ENCODE measurements around the gene MAST3.
A peak's percentile ranks its signal among the peaks of the same experiment; 100 is the strongest.

MAST3 gene

DNA sequence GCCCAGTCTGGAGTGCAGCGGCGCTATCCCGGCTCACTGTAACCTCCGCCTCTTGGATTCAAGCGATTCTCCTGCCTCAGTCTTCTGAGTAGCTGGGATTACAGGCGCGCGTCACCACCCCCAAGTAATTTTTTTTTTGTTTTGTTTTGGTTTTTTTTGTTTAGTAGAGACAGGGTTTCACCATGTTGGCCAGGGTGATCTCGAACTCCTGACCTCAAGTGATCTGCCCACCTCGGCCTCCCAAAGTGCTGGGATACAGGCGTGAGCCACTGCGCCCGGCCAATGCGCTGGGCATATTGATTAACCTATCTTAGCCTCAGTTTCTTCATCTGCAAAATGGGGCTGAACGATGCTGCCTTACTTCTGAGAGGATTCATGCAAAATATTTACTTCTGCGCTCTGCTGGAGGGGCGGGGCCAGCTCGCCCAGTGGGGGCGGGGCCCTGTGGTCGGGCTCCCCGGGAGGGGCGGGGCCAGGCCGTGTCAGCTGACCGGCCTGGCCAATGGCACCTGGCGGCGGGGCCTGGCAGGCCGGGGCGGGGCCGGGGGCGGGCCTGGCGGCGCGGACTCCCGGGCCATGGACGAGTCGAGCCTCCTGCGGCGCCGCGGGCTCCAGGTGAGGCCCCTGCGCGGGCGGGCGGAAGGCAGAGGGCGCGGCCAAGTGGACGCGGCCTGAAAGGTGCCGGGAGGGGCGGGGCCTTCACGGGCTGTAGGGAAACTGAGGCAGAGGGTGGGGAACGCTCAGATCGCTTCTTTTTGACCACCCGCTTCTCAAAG, at the start of gene MAST3:
TSS of gene MAST3 (plus strand) at position 562 of the 776 bp plus-strand sequence. CDS start at position 577, 15 bp downstream.
- DNase-seq, result no peak

DNA sequence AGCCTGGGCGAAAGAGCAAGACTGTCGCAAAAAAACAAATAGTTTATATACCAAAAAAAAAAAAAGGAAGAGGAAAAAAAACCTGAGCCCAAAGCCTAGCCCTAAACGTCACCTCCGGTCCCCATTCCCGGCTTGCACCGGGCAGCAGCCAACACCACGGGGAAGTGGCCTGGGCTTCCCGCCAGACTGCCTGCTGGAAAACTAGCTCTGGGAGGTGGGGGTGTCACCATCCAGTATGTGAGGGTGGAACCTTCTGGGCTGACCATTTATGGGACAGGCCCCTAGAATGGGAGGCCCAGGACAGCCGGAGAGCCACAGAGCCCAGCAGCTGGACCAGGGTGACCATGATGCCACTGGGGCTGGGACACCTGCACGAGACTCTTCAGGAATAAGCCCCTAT, 48.2 kb upstream of the MAST3 start:
- no peak for DNase-seq

DNA sequence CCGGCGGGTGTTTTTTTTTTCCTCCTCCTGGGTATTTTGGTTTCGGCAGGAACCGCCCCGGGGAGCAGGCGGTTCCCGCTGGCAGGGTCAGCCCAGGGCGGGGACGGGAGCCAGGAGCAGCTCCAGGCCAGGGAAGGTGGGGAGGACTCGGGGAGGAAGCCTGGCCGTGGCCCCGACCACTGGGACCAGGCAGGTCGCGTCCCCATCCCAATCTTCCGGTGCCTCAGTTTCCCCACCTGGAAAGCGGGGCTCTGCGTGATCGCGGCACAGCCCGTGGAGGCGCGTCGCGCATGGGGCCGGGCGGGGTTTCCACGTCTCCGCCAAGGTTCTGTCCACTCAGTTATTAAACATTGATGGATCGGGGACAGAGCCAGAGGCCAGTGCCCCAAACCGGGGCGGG, 45.7 kb upstream of the MAST3 start:
- no peak for DNase-seq

DNA sequence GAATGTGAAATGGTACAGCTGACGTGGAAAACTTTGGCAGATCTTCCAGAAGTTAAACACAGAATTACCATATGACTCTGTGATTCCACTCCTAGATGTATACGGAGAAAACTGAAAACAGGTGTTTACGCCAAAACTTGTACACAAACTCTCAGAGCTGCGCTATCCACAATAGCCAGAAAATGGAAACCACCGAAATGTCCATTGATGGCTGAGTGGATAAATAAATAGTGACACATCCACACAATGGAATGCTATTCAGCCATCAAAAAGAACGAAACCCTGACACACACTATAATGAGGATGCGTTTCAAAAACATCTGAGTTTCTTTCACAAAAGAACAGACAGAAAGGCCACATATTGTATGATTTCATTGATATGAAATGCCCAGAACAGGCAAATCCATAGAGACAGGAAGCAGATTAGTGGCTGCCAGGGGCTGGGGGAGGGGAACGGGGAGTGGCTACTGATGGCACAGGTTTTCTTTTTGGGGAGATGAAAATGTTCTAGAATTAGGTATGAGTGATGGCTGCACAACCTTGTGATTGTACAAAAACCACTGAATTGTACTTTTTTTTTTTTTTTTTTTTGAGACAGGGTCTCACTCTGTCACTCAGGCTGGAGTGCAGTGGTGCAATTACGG, 43.9 kb upstream of the MAST3 start:
- DNase-seq, result no peak

DNA sequence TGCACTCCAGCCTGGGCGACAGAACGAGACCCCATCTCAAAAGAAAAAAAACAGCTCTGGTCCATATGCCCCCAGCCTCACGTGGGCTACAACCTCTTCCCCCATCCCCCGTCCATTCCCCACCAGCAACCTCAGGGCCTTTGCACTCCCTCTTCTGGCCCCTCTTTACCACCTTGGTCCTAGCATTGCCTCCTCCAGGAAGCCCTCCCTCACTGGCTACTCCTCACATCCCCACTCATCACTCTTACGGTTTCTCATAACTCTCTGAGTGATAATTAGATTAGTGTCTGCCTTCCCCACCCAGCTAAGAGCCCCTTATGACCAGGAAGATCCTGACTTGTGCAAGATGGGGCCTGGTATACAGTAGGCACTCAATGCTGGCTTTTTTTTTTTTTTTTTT, 41.6 kb upstream of the MAST3 start:
- DNase-seq, result no peak

DNA sequence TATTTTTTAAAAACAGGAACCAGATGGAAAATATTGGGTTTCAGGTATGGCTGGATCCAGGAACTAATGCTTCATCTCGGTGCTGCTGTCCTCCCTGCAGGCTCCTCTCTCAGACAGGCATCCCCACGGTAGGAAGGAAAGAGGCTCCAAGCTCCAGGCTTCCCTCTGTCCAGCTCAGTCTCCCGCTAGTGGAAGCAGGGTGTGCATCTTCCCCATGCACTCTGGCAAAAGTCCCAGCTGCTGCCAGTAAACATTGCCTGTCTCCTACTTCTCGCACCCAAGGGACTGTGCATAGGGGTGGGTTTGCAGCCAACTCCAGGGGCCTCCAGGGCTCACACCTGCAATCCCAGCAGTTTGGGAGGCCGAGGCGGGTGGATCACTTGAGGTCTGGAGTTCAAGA, 40.0 kb upstream of the MAST3 start:
- no peak for DNase-seq

DNA sequence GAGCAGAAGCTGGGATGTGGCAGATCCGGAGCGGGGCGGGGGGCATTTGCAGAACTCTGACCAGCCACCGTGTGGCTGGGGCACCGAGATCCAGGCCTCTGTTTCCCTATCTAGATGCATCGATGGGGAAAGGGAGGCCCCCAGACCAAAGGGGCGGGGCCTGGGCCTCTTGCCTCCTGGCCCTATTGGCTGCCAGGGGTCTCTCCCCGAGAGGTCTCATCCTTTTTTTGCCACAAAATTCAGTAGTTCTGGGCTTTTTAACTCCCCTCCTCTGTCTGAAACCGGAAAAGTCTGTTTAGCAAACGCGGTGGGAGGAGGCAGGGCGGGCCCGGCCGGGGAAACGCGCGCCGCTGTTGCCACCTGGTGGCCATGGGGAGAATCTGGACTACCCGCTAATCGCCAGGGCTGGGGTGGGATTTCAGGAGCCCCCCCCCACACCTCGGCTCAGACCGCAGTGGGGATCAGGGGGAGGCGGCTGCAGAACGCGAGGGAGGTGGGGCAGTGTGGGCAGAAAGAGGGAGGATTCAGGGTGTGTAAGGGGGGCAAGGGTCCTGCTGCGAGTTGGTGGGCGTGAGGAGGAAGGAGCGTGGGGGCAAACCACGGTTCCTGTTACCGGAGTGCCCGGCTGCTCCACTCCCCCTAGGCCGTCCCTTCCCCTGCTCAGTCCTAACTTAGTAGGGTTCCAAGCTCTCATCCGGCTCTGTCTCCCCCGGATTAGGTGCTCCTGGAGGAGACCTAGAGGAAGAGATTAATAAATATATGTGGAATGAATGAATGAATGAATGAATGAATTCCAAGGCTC, 39.2 kb upstream of the MAST3 start:
- peak; percentile 43 for DNase-seq

DNA sequence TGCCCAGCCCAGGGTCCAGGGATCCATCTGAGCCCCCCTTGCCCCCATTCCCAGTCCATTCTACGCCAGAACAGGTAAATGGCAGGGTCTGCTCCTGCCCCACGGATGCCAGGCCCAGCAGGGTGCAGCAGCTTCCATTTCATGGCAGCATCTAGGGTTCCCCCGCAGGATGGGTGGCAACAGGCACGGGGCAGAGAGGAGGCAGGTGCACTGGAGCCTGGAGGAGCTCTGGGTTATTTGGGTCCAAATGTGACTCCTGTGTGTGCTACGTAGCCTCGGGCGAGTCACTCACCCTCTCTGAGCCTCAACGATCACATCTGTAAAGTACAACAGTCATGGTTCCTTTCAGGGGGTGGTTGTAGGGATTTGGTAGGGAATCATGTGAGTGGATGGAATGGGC, 38.3 kb upstream of the MAST3 start:
- DNase-seq, result no peak

DNA sequence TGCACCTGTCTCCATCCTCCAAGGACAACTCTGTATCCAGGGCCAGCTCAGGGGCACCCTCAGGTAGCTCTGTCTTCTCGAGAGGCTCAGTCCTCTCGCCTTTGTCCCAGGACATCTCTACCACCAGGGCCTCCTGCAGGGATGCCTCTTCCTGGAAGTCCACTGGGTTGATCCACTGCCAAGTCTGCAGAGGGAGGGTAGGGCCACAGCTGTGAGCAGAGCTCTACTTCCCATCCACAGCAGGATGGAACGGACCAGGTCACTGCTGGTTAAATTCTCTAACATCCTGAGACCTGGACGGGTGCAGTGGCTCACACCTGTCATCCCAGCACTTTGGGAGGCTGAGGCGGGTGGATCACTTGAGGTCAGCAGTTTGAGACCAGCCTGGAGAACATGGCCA, 37.7 kb upstream of the MAST3 start:
- no peak for DNase-seq

DNA sequence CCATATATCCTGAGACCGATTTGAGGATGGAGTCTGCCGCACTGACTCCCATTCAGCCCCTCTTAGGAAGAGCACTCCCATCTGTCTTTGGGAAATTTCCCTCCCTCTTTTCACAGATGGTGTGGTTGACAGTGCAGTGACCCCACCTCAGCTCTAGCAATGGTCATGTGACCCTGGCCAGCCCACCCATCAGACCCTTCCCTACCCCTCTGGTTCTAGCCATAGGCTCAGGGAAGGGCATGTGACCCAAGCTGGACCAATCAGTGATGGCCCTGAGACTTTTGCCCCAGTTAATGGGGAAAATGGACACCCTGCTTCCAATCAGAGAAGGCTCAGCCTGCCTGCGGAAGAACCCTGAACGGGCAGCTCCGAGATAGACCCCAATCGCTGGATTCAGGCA, 37.1 kb upstream of the MAST3 start:
- DNase-seq, result no peak

DNA sequence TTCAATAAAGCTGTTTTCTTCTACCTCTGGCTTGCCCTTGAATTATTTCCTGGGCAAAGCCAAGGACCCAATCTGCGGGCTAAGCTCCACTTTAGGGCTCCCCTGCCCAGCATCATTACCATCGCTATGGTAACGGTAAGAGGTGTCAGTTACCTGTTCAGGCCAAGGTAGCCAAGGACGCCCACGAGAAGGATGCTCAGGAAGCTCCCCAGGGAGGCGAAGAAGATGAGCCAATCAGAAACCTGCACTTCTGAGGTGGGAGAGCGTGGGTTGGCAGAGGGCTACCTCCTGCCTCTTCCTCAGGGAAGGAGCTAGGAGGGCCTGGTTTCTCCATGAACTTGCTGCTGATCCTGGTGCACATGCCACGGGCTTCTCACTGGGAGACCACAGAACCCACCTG, 35.5 kb upstream of the MAST3 start:
- DNase-seq, result peak; percentile 96

DNA sequence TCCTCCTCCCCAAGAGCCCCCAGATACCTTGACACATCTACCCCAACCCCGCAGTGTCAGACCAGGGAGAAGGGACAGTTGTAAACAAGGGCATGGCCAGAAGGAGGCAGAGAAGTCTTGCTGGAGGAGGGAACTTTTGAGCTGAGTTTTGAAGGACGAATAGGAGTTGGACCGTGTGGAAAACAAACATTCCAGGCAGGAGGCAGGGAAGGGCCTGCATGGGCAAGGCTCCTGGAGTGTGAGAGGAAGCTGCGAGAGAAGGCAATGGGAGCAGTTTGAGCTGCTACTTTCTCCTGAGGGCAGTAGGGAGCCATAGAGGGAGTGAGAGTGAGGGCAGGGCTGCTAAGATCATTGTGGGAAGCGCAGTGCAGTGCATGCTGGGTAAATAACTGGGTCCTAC, 34.1 kb upstream of the MAST3 start:
- DNase-seq, result no peak

DNA sequence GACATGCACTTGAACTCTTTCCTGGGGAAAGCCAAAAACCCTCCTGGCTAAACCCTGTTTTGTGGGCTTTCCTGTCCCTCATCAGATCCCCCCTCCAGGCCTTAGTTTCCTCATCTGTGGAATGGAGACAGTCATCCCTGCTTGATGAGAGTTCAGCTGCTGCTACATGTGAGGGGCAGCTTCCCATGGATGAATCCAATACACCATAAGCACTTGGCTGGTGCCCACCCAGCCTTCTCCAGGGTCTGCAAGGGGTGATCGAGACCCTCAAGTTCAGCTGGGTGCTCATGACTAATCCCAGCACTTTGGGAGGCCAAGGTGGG, 32.4 kb upstream of the MAST3 start:
- no peak for DNase-seq

DNA sequence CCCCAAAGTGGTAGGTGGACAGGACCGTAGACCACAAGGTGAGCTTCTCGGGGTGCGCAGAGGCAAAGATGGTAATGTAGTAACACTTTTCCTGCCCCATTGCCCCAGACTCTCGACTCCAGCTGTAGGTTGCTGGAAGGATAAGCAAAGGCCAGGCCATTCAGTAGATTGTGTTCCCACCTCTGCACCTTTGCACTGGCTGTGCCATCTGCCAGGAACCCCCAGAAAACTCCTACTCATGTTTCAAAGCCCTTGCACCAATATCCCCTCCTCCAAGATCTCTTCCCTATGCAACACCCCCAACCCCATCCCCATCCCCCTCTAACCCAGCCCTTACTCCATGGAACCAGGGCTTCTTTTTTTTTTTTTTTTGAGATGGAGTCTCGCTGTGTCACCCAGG, 29.2 kb upstream of the MAST3 start:
- DNase-seq, result no peak

DNA sequence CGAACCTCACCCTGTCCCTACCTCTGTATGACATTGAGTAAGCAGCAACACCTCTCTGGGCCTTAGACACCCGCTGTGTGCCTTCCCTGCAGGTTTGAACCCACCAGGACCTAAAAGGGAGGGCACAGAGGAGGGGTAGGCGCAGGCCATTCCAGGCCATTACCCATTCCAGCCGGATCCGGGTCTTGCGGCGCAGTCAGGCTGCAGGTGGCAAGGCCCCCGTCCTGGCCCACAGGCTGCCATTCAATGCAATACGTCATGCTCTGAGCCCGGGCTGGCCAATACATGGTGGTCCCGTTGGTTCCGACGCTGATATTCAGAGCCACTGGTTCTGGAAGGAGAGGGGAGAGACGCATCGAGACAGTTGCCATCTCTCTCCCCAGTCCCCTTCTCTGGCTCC, 28.2 kb upstream of the MAST3 start:
- DNase-seq, result no peak

DNA sequence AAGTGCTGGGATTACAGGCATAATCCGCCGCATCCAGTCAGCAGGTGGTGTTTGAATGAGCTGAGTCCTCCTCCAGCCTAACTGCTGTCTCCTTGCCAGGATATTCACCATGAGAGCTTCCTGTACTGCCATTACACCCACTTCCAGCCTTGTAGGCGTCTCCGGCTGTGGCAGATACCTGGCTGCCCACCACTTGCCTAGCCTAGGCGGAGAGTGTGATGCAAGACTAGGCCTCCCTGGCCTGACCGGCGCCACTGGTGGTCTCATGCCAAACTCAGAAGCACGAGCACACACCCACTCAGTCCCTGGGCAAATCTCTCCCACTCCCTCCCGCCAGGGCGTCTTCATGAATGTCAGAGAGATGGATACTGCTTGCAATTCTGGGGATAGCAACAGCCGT, 27.4 kb upstream of the MAST3 start:
- DNase-seq, result no peak

DNA sequence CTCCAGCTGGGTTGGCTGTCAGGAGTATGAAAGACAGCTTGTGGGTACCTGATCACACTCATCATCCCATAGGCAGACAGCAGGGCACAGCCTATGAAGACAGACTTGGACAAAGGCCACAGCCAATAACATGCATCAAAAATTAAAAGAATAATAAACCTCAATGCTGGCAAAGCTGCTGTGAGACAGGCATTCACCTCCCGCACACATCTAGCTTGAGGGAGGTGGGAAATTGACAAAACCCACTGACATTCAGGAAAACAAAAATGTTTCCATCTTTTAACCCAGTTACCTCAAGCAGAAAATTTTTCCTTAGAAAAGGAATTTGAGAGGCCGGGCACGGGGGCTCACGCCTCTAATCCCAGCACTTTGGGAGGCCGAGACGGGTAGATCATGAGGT, 25.2 kb upstream of the MAST3 start:
- DNase-seq, result no peak

DNA sequence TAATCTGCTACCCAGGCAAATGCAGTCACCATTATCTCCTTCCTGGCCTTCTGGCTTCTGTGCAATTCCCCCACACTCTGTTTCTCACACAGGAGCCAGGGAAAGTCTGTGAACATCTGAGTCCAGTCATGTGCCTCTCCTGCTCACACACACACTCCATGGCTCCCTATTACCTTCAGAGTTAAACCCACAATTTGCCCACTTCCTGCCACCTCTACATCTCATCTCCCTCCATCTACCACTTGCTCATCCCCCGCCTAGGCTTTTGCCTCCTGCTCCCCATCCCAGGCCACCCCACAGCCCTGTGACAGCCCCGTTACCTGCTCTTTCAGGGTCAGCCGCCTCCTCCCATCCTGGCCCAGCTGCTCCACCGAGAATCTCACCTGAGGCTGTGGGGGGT, 24.4 kb upstream of the MAST3 start:
- DNase-seq, result no peak

DNA sequence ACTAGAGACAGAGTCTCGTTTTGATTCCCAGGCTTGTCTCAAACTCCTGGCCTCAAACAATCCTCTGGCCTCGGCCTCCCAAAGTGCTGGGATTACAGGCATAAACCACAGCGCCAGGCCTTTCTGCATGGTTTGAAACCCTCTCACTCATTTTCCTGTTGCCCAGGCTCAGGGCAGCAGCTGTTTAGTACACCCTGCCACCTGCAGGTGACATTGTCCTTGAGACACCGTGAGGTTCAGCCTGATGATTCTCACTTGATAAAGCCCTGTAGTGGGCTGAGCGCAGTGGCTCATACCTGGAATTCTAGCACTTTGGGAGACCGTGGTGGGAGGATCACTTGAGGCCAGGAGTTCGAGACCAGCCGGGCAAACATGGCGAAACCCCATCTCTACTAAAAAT, 23.4 kb upstream of the MAST3 start:
- no peak for DNase-seq

DNA sequence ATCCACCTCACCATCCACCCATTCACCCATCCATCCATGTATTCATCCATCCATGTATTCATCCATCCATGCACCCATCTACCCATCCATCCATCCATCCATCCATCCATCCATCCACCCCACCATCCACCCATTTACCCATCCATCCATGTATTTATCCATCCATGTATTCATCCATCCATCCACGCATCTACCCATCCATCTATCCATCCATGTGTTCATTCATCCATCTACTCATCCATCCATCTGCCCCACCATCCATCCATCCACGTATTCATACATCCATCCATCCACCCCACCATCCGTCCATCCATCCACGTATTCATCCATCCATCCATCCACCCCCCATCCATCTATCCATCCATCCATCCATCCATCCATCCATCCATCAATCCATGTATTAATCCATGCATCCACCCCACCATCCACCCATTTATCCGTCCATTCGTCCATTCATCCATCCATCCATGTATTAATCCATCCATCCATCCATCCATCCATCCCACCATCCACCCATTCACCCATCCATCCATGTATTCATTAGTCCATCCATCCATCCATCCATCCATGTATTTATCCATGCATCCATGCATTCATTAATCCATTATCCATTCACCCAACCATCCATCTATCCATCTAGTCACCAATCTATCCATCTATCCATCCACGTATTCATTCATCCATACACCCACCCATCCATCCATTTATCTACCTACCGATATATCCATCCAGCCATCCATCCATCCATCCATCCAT, 13.5 kb upstream of the MAST3 start:
- DNase-seq, result no peak

DNA sequence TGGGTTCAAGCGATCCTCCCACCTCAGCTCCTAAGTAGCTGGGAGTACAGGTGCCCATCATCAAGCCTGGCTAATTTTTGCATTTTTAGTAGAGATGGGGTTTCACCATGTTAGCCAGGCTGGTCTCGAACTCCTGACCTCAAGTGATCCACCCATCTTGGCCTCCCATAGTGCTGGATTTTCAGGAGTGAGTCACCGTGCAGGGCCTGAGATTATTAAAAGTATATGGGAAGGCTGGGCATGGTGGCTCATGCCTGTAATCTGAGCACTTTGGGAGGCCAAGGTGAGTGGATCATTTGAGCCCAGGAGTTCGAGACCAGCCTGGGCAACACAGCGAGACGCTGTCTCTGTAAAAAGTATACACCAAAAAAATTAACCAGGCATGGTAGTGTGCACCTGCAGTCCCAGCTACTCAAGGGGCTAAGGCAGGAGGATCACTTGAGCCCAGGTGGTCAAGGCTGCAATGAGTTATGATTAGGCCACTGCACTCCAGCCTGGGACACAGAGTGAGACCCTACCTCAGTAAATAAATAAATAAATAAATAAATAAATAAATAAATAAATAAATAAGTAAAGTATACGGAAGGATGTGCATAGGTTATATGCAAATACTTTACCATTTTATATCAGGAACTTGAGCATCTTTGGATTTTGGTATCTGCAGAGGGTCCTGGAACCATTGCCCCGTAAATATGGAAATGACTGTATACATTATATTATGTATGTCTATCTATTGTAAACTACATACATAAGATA, 11.7 kb upstream of the MAST3 start:
- no peak for DNase-seq

DNA sequence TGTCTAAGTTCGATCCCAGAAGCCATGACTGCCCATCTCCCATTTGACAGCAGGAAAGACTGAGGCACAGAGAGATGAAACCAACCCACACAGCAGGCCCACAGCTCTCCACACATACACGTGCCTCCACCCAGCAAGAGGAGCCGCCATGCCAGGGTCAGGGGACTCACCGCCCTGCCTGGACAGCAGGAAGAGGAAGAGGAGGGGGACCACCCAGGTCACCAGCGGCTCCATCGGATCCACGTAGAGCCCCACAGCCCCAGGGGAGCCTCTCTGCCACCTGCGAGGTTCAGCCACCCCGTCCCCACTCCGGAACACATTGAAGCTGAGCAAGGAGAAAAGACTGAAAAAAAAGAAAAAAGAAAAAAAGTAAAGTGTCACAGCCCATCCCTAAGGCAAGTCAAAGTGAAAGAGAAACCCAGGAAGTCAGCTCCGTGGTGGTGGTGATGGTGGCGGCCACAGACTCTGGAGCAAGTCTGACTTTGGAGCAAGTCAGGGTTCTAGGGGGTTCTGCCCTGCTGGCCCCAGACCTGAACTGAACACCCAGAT, 10.9 kb upstream of the MAST3 start, which contains the start of gene IL12RB1:
TSS of gene IL12RB1 (minus strand) at position 345 of the 549 bp plus-strand sequence. CDS start at position 234, 111 bp downstream.
- DNase-seq, result no peak
